Lung (tissue), 12 donors: ENCODE measurements around the gene PROSER2. TPM values are rescaled to one million over a fixed set of nuclear protein-coding genes. Genes with fewer than 3 reads are reported as not detected.

ENCODE experiments used
- ATAC-seq: fragments of 200-7000 bp; cut with Tn5 transposase; one replicate; pipeline ENCODE4 v1.9.1; 2020; ENCODE audit warnings: moderate number of reproducible peaks; ENCODE audit not compliant: insufficient read depth, low FRiP score
- DNase-seq, 3 donors: peaks; one replicate each; pipeline ENCODE4 v3.0.0-alpha.2; 2013 to 2017
- H3K27ac ChIP-seq, 2 donors: one replicate each; pipeline ENCODE4 v1.5.1; 2013; ENCODE audit warnings: mild to moderate bottlenecking in 2 of 2, moderate library complexity in 2 of 2, control low read depth in 1 of 2, inconsistent platforms in 1 of 2, low read depth in 1 of 2, low read length in 1 of 2
- H3K27me3 ChIP-seq, 3 donors: one replicate each; pipeline ENCODE4 v1.5.1; 2013; ENCODE audit warnings: low read length in 2 of 3; ENCODE audit not compliant: control insufficient read depth in 3 of 3, insufficient read depth in 3 of 3
- H3K36me3 ChIP-seq, 4 donors: one replicate each; pipeline ENCODE4 v1.5.1; 2013; ENCODE audit warnings: low read length in 4 of 4, mild to moderate bottlenecking in 1 of 4, moderate library complexity in 1 of 4; ENCODE audit not compliant: control insufficient read depth in 4 of 4, insufficient read depth in 4 of 4
- H3K4me1 ChIP-seq, 5 donors: one replicate each; pipeline ENCODE4 v1.5.1; 2013; ENCODE audit warnings: low read length in 5 of 5, mild to moderate bottlenecking in 2 of 5, moderate library complexity in 1 of 5; ENCODE audit not compliant: control insufficient read depth in 5 of 5, insufficient read depth in 5 of 5
- H3K4me3 ChIP-seq: one replicate; pipeline ENCODE4 v1.5.1; 2013; ENCODE audit warnings: mild to moderate bottlenecking, control low read depth, moderate library complexity
- H3K9ac ChIP-seq, 2 donors: one replicate each; pipeline ENCODE4 v1.5.1; 2013; ENCODE audit warnings: low read length in 2 of 2, control low read depth in 1 of 2; ENCODE audit not compliant: insufficient read depth in 1 of 2
- H3K9me3 ChIP-seq, 4 donors: one replicate each; pipeline ENCODE4 v1.5.1; 2013; ENCODE audit warnings: low read length in 3 of 4, mild to moderate bottlenecking in 1 of 4, moderate library complexity in 1 of 4; ENCODE audit not compliant: control insufficient read depth in 4 of 4, insufficient read depth in 3 of 4
- WGBS, 2 donors: extraction: QIAGEN DNeasy Blood & Tissue Kit; methylation state at CpG; one replicate each; pipeline ENCODE4 v1.1.7; 2013; 5-methylcytosine and 5-hydroxymethylcytosine counted together
- polyA plus RNA-seq, 2 donors: library from polyadenylated mRNA; stranded (reverse); fragments of 200-250 nt; gene quantifications; one replicate each; pipeline ENCODE4 v1.2.1, GENCODE V29; 2013
- total RNA-seq, 2 donors: library from RNA; depleted of rRNA in 1 of 2; stranded (reverse); fragments of >200 nt in 1 of 2; gene quantifications; one replicate each; pipeline ENCODE4 v1.2.1, GENCODE V29; 2014 to 2021
- TF ChIP-seq, protein P1 (sequence below): IDR thresholded peaks from 2 replicates; pipeline ENCODE4 v1.5.1; 2012; ENCODE audit warnings: mild to moderate bottlenecking; ENCODE audit errors: control extremely low read depth, extremely low read depth
- donor health status: control.
- donor health status: control.
- donor health status: Bipolar disorder and iron deficiency.
- donor health status: healthy.
- donor health status: DM: yes; HTN: yes; CAD: no.

PROSER2 gene
- total and polyA plus RNA-seq, 4 donors = 8.2 to 23.9 (median 10.3) TPM

DNA sequence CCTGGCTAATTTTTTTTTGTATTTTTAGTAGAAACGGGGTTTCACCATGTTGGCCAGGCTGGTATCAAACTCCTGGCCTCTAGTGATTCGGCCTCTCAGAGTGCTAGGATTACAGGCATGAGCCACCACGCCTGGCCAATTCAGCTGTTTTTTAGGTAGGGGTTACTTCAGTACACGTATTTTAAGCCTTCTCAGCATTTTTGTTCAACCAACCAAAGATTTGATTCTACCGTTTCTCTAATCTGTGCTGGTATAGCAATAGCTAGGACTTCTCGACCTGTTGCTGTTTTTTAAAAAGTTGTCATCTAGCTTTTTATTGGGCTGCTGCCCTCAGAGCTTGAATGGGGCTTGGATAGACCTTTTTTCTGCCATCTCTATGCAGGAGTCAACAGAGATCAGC is 34.9 kb downstream of the PROSER2 start:
- Histone ChIP-seq H3K4me3 (no peak overlapping the region), H3K9ac (no peak overlapping the region), H3K27me3 (no peaks in the 10 kb centered on the region), H3K9me3 (peaks cover 0 to 3% (median 0%) of the 10 kb centered on the region in 4 donors), H3K36me3 (peaks cover 0 to 13% (median 0%) of the 10 kb centered on the region in 4 donors), H3K27ac (no peak overlapping the region), H3K4me1 (no peaks in the 10 kb centered on the region)
- TF ChIP-seq, protein P1, sequence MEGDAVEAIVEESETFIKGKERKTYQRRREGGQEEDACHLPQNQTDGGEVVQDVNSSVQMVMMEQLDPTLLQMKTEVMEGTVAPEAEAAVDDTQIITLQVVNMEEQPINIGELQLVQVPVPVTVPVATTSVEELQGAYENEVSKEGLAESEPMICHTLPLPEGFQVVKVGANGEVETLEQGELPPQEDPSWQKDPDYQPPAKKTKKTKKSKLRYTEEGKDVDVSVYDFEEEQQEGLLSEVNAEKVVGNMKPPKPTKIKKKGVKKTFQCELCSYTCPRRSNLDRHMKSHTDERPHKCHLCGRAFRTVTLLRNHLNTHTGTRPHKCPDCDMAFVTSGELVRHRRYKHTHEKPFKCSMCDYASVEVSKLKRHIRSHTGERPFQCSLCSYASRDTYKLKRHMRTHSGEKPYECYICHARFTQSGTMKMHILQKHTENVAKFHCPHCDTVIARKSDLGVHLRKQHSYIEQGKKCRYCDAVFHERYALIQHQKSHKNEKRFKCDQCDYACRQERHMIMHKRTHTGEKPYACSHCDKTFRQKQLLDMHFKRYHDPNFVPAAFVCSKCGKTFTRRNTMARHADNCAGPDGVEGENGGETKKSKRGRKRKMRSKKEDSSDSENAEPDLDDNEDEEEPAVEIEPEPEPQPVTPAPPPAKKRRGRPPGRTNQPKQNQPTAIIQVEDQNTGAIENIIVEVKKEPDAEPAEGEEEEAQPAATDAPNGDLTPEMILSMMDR = no peak
- no peak for DNase-seq
- ATAC-seq = no peak
- WGBS, 2 donors = 94 to 98% methylated on average over 6 of the region's 6 CpGs

- peaks cover 0 to 3% (median 0%) of the 10 kb centered on the region in 4 donors for H3K9me3 ChIP-seq
- no peak for ATAC-seq
- no peaks in the 10 kb centered on the region for H3K27me3 ChIP-seq
- peaks cover 0 to 7% (median 0%) of the 10 kb centered on the region in 4 donors for H3K36me3 ChIP-seq
- DNase-seq = no peak
- no peaks in the 10 kb centered on the region for H3K4me1 ChIP-seq
- H3K9ac ChIP-seq = no peak overlapping the region
- H3K4me3 ChIP-seq = no peak overlapping the region
- TF ChIP-seq, protein P1 = no peak
- no peak overlapping the region for H3K27ac ChIP-seq
- WGBS, 2 donors = 95 to 96% methylated on average over 11 of the region's 11 CpGs
These were observed 38.2 kb downstream of the PROSER2 start for GRCh38 chr10:11861341-11861740.

DNA sequence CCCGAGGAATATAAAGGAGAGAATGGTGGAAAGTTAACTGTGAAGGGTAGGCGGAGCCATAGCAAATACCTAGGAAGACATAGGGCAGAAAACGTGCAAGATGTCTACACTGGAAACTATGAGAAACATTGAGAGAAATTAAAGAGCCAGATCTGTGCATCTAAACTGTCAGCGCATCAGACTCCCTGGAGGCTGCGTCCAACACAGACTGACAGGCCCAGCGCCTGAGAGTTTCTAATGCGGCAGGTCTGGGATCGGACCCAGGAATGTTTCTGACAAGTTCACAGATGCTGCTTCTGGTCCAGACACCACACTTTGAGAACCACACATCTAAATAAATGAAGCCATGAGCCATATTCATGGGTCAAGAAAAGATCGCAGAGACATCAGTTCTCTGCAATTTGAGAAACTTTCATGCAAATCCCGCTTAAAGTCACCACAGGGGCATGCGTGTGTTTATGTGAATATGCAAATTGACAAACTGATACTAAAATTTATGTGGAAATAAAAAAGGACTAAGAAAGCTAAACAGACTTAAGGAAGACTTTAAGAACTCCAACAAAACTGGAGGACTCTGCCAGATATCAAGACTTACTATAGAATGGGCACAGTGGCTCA is 38.8 kb downstream of the PROSER2 start:
- TF ChIP-seq, protein P1 = no peak
- Histone ChIP-seq H3K27ac (no peak overlapping the region), H3K9me3 (peaks cover 0 to 3% (median 0%) of the 10 kb centered on the region in 4 donors), H3K4me1 (no peaks in the 10 kb centered on the region), H3K27me3 (no peaks in the 10 kb centered on the region), H3K36me3 (peaks cover 0 to 7% (median 0%) of the 10 kb centered on the region in 4 donors), H3K4me3 (no peak overlapping the region), H3K9ac (no peak overlapping the region)
- 93 to 95% methylated on average over 11 of the region's 11 CpGs for WGBS, 2 donors
- no peak for ATAC-seq
- DNase-seq = no peak
